H9 (cell line): Measurements from ENCODE around the gene HAVCR1. TPM values are rescaled to one million over a fixed set of nuclear protein-coding genes. Genes with fewer than 3 reads are reported as not detected.

Source experiments
- DNase-seq: peaks from one replicate; pipeline ENCODE4 v3.0.0-alpha.2; 2017
- H2AFZ ChIP-seq: one replicate; pipeline ENCODE4 v1.6.1; 2013; ENCODE audit warnings: mild to moderate bottlenecking, low read length, control low read depth, moderate library complexity
- H2AK5ac ChIP-seq: 2 replicates; pipeline ENCODE4 v1.6.1; 2013; ENCODE audit warnings: low read length, control low read depth, mixed read lengths; ENCODE audit not compliant: insufficient read length
- H2BK120ac ChIP-seq: one replicate; pipeline ENCODE4 v1.6.1; 2013; ENCODE audit warnings: low read depth, mild to moderate bottlenecking, low read length, control low read depth, inconsistent platforms; ENCODE audit not compliant: poor library complexity, severe bottlenecking
- H2BK12ac ChIP-seq: 2 replicates; pipeline ENCODE4 v1.6.1; 2013; ENCODE audit warnings: low read length, control low read depth, mixed read lengths, low read depth; ENCODE audit not compliant: insufficient read length
- H2BK15ac ChIP-seq: 2 replicates; pipeline ENCODE4 v1.6.1; 2013; ENCODE audit warnings: low read depth, low read length, control low read depth
- H2BK20ac ChIP-seq: one replicate; pipeline ENCODE4 v1.6.1; 2013; ENCODE audit warnings: low read depth, mild to moderate bottlenecking, low read length, control low read depth, inconsistent platforms; ENCODE audit not compliant: poor library complexity, severe bottlenecking
- H2BK5ac ChIP-seq: 2 replicates; pipeline ENCODE4 v1.6.1; 2013; ENCODE audit warnings: low read length, control low read depth, mixed read lengths; ENCODE audit not compliant: insufficient read length
- H3K14ac ChIP-seq: 2 replicates; pipeline ENCODE4 v1.6.1; 2013; ENCODE audit warnings: low read length, control low read depth; ENCODE audit not compliant: insufficient read depth
- H3K18ac ChIP-seq: 2 replicates; pipeline ENCODE4 v1.6.1; 2013; ENCODE audit warnings: low read depth, mild to moderate bottlenecking, mixed read lengths, low read length, control low read depth; ENCODE audit not compliant: insufficient read length
- H3K23ac ChIP-seq: 2 replicates; pipeline ENCODE4 v1.6.1; 2013; ENCODE audit warnings: low read length, control low read depth, mixed read lengths, low read depth; ENCODE audit not compliant: insufficient read length
- H3K23me2 ChIP-seq: 2 replicates; pipeline ENCODE4 v1.6.1; 2013; ENCODE audit warnings: low read depth, mild to moderate bottlenecking, mixed read lengths, low read length, control low read depth; ENCODE audit not compliant: insufficient read length, poor library complexity, severe bottlenecking
- H3K27ac ChIP-seq: 2 replicates; pipeline ENCODE4 v1.5.1; 2013; ENCODE audit warnings: low read length, control low read depth, mixed read lengths, low read depth; ENCODE audit not compliant: insufficient read length
- H3K27me3 ChIP-seq: 2 replicates; pipeline ENCODE4 v1.6.1; 2013; ENCODE audit warnings: low read length, control low read depth, inconsistent platforms; ENCODE audit not compliant: insufficient read depth
- H3K4ac ChIP-seq: 2 replicates; pipeline ENCODE4 v1.6.1; 2013; ENCODE audit warnings: low read depth, mild to moderate bottlenecking, control low read depth, inconsistent platforms, low read length, moderate library complexity
- H3K4me1 ChIP-seq: 2 replicates; pipeline ENCODE4 v1.6.1; 2013; ENCODE audit warnings: low read length, control low read depth, inconsistent platforms; ENCODE audit not compliant: insufficient read depth
- H3K4me2 ChIP-seq: 2 replicates; pipeline ENCODE4 v1.6.1; 2013; ENCODE audit warnings: low read length, control low read depth, mixed read lengths; ENCODE audit not compliant: insufficient read length, insufficient read depth
- H3K56ac ChIP-seq: 2 replicates; pipeline ENCODE4 v1.6.1; 2013; ENCODE audit warnings: low read depth, mild to moderate bottlenecking, mixed read lengths, low read length, control low read depth; ENCODE audit not compliant: insufficient read length
- H3K79me1 ChIP-seq: 2 replicates; pipeline ENCODE4 v1.6.1; 2013; ENCODE audit warnings: low read depth, mild to moderate bottlenecking, moderate library complexity, low read length, control low read depth, inconsistent platforms; ENCODE audit not compliant: insufficient read depth, poor library complexity, severe bottlenecking
- H3K79me2 ChIP-seq: 2 replicates; pipeline ENCODE4 v1.6.1; 2013; ENCODE audit warnings: low read length, control low read depth, inconsistent platforms; ENCODE audit not compliant: insufficient read depth
- H3K9ac ChIP-seq: 2 replicates; pipeline ENCODE4 v1.6.1; 2013; ENCODE audit warnings: low read length, control low read depth, mixed read lengths; ENCODE audit not compliant: insufficient read length; ENCODE audit errors: extremely low read depth
- H3K9me3 ChIP-seq: one replicate; pipeline ENCODE4 v1.6.1; 2013; ENCODE audit warnings: low read depth, low read length, inconsistent platforms; ENCODE audit not compliant: control insufficient read depth
- H3T11ph ChIP-seq: one replicate; pipeline ENCODE4 v1.6.1; 2013; ENCODE audit warnings: mild to moderate bottlenecking, low read length, control low read depth, inconsistent platforms
- H4K20me1 ChIP-seq: one replicate; pipeline ENCODE4 v1.6.1; 2013; ENCODE audit not compliant: control insufficient read depth, insufficient read length, insufficient read depth
- H4K5ac ChIP-seq: 2 replicates; pipeline ENCODE4 v1.6.1; 2013; ENCODE audit warnings: low read depth, mild to moderate bottlenecking, mixed read lengths, low read length, control low read depth; ENCODE audit not compliant: insufficient read length
- H4K8ac ChIP-seq: replicated peaks from 2 replicates; pipeline ENCODE4 v1.6.1; 2013; ENCODE audit warnings: low read length, control low read depth, mixed read lengths, low read depth; ENCODE audit not compliant: insufficient read length
- H4K91ac ChIP-seq: 2 replicates; pipeline ENCODE4 v1.6.1; 2013; ENCODE audit warnings: low read depth, mild to moderate bottlenecking, moderate library complexity, mixed read lengths, low read length, control low read depth; ENCODE audit not compliant: insufficient read length
- H3K27ac Mint-ChIP-seq, 3 experiments: 2 replicates in 2 of 3; 3 replicates in 1 of 3; pipeline ENCODE4 v1.8.0; 2020 to 2021; ENCODE audit warnings: mixed read lengths in 3 of 3, mild to moderate bottlenecking in 1 of 3, moderate library complexity in 1 of 3
- H3K27me3 Mint-ChIP-seq: 2 replicates; pipeline ENCODE4 v1.8.0; 2021; ENCODE audit warnings: low read depth, mild to moderate bottlenecking, moderate library complexity, mixed read lengths
- H3K36me3 Mint-ChIP-seq, 3 experiments: 2 replicates in 2 of 3; 3 replicates in 1 of 3; pipeline ENCODE4 v1.8.0; 2020 to 2021; ENCODE audit warnings: low read depth in 3 of 3, mixed read lengths in 3 of 3; ENCODE audit not compliant: insufficient read depth in 1 of 3
- H3K4me1 Mint-ChIP-seq, 2 experiments: 2 replicates each; pipeline ENCODE4 v1.8.0; 2020; ENCODE audit warnings: mixed read lengths in 2 of 2
- H3K4me3 Mint-ChIP-seq, 2 experiments: 2 replicates in 1 of 2; 3 replicates in 1 of 2; pipeline ENCODE4 v1.8.0; 2020 to 2021; ENCODE audit warnings: mild to moderate bottlenecking in 2 of 2, mixed read lengths in 2 of 2, moderate library complexity in 1 of 2
- H3K9me3 Mint-ChIP-seq, 2 experiments: 2 replicates in 1 of 2; 3 replicates in 1 of 2; pipeline ENCODE4 v1.8.0; 2020; ENCODE audit warnings: mild to moderate bottlenecking in 2 of 2, mixed read lengths in 2 of 2, moderate library complexity in 1 of 2
- WGBS: extraction: QIAGEN DNeasy Blood & Tissue Kit; methylation state at CpG from one replicate; pipeline ENCODE4 v1.1.7; 2013; ENCODE audit warnings: missing lambda C conversion rate, low lambda C conversion rate, mixed read lengths; ENCODE audit not compliant: insufficient read length; ENCODE audit errors: extremely low coverage; 5-methylcytosine and 5-hydroxymethylcytosine counted together
- total RNA-seq: library from RNA; stranded (reverse); gene quantifications from 2 replicates; pipeline ENCODE4 v1.2.1, GENCODE V29; 2021
- TF ChIP-seq, protein P1 (sequence below): fragments of 200-600 bp; sonication (generic); conservative IDR thresholded peaks from 3 replicates; pipeline ENCODE4 v1.8.0; 2021; ENCODE audit warnings: antibody characterized with exemption, mild to moderate bottlenecking

Gene HAVCR1
- total RNA-seq, 1 experiment from 2014 or later: not detected

DNA sequence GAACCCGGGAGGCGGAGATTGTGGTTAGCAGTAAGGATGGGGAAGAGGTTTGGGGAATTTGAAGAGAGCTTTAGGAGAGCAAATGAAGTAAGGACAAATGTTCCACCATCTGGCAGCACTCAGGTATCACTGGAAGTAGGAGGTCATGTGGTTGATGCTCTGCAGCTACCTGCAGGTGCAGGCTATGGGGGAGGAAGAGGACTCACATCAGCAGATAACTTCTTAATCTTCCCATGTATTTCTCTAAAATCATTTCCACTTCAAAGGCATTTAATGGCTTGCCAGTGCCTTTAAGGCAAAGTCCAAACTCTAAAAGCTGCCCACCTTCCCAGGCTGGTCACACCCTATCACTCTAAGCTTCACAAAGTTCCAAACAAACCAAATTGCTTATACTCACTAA, 8.1 kb upstream of the HAVCR1 start:
- Histone ChIP-seq H3K27me3 (no peaks in the 10 kb centered on the region), H3K18ac (no peak overlapping the region), H2BK120ac (no peak overlapping the region), H4K8ac (no peak overlapping the region), H2BK20ac (no peak overlapping the region), H3K9ac (no peak overlapping the region), H3K4me2 (no peak overlapping the region), H3K4ac (no peak overlapping the region), H4K91ac (no peak overlapping the region), H2BK5ac (no peak overlapping the region), H3T11ph (no peak overlapping the region), H2AK5ac (no peak overlapping the region), H3K79me1 (no peaks in the 10 kb centered on the region), H3K9me3 (no peaks in the 10 kb centered on the region), H3K27ac (no peak overlapping the region), H2BK12ac (no peak overlapping the region), H3K79me2 (no peaks in the 10 kb centered on the region), H3K56ac (no peak overlapping the region), H2AFZ (no peak overlapping the region), H3K23me2 (no peaks in the 10 kb centered on the region), H2BK15ac (no peak overlapping the region), H4K20me1 (no peaks in the 10 kb centered on the region), H3K23ac (no peak overlapping the region), H3K4me1 (no peaks in the 10 kb centered on the region), H3K14ac (no peak overlapping the region), H4K5ac (no peak overlapping the region)
- H3K36me3 Mint-ChIP-seq: no peaks in the 10 kb centered on the region
- H3K27ac Mint-ChIP-seq: no peak overlapping the region; a peak in 1 of 7 replicates
- peaks cover 2% of the 10 kb centered on the region; the same call in 1 of the 2 replicates for H3K27me3 Mint-ChIP-seq
- DNase-seq: no peak
- TF ChIP-seq, protein P1, sequence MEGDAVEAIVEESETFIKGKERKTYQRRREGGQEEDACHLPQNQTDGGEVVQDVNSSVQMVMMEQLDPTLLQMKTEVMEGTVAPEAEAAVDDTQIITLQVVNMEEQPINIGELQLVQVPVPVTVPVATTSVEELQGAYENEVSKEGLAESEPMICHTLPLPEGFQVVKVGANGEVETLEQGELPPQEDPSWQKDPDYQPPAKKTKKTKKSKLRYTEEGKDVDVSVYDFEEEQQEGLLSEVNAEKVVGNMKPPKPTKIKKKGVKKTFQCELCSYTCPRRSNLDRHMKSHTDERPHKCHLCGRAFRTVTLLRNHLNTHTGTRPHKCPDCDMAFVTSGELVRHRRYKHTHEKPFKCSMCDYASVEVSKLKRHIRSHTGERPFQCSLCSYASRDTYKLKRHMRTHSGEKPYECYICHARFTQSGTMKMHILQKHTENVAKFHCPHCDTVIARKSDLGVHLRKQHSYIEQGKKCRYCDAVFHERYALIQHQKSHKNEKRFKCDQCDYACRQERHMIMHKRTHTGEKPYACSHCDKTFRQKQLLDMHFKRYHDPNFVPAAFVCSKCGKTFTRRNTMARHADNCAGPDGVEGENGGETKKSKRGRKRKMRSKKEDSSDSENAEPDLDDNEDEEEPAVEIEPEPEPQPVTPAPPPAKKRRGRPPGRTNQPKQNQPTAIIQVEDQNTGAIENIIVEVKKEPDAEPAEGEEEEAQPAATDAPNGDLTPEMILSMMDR: no peak
- no peak overlapping the region for H3K4me3 Mint-ChIP-seq
- peaks cover 0 to 4% of the 10 kb centered on the region in 2 experiments; a peak in 1 of 4 replicates for H3K4me1 Mint-ChIP-seq
- no peaks in the 10 kb centered on the region; a peak in 1 of 5 replicates for H3K9me3 Mint-ChIP-seq
- WGBS: no CpG with 5 or more reads among the region's 2 CpGs
